UCSD-AML1 (cell line): ENCODE measurements around the gene REM2.

Experiments used
- DNase-seq: peaks from one replicate; lab custom pipeline; 2025; ENCODE audit not compliant: unreplicated experiment; lab: John Stamatoyannopoulos, UW

Gene REM2

GRCh38 chr14:22883173-22883976 lies at the start of gene REM2:
Gene REM2, plus strand, starts transcription at chr14:22883222. Its CDS starts 66 bp downstream, at chr14:22883288.
- no peak for DNase-seq

- DNase-seq: no peak
Measured at GRCh38 chr14:22835505-22835904, 47.5 kb upstream of the REM2 start.

GRCh38 chr14:22836301-22837113 lies 46.5 kb upstream of the REM2 start, which contains the start of gene MMP14:
Gene MMP14, plus strand, starts transcription at chr14:22836585. Its CDS starts 233 bp downstream, at chr14:22836818.
- peak; percentile 81 for DNase-seq

GRCh38 chr14:22837114-22837749 lies 45.8 kb upstream of the REM2 start:
- peak; percentile 52 for DNase-seq

- DNase-seq: peak; percentile 64
Measured at GRCh38 chr14:22837750-22838538, 45.1 kb upstream of the REM2 start.

GRCh38 chr14:22838631-22839041 lies 44.4 kb upstream of the REM2 start:
- peak; percentile 76 for DNase-seq

GRCh38 chr14:22839159-22839779 lies 43.8 kb upstream of the REM2 start:
- no peak for DNase-seq

GRCh38 chr14:22841311-22841710 lies 41.7 kb upstream of the REM2 start:
- DNase-seq: no peak

- DNase-seq: no peak
Measured at GRCh38 chr14:22841769-22842168, 41.3 kb upstream of the REM2 start.

- no peak for DNase-seq
Measured at GRCh38 chr14:22842211-22843122, 40.6 kb upstream of the REM2 start.

- no peak for DNase-seq
Measured at GRCh38 chr14:22843123-22843925, 39.7 kb upstream of the REM2 start.

GRCh38 chr14:22844221-22845102 lies 38.6 kb upstream of the REM2 start:
- DNase-seq: no peak

GRCh38 chr14:22845103-22845394 lies 38.0 kb upstream of the REM2 start:
- DNase-seq: no peak

GRCh38 chr14:22845821-22846625 lies 37.0 kb upstream of the REM2 start:
- DNase-seq: no peak

GRCh38 chr14:22846811-22847307 lies 36.2 kb upstream of the REM2 start:
- no peak for DNase-seq

- DNase-seq: peak; percentile 68
Measured at GRCh38 chr14:22847661-22848341, 35.2 kb upstream of the REM2 start.
